IMR-90 (cell line): ENCODE results near the gene CCDC138. TPM values are rescaled to one million over a fixed set of nuclear protein-coding genes. Genes with fewer than 3 reads are reported as not detected.

Source experiments
- CHD1 ChIP-seq: IDR thresholded peaks from 2 replicates; pipeline ENCODE4 v1.6.1; 2012; ENCODE audit warnings: low read depth, low read length, improper control_type of control experiment
- ELK1 ChIP-seq: fragments of 150-350 bp; IDR thresholded peaks from 2 replicates; pipeline ENCODE4 v1.6.1; 2016; ENCODE audit warnings: low read depth, mild to moderate bottlenecking, low read length, moderate library complexity, borderline replicate concordance
- NFE2L2 ChIP-seq: fragments of 150-350 bp; IDR thresholded peaks from 2 replicates; pipeline ENCODE4 v1.6.1; 2016; ENCODE audit warnings: low read depth, mild to moderate bottlenecking, low read length
- POLR2A ChIP-seq: IDR thresholded peaks from 2 replicates; pipeline ENCODE4 v1.6.1; 2012; ENCODE audit warnings: mild to moderate bottlenecking, low read depth, low read length
- USF2 ChIP-seq: fragments of 150-350 bp; IDR thresholded peaks from 2 replicates; pipeline ENCODE4 v1.6.1; 2017; ENCODE audit warnings: mild to moderate bottlenecking, antibody characterized with exemption, low read length, low read depth
- polyA plus RNA-seq, 3 experiments: library from polyadenylated mRNA; depleted of rRNA; stranded (reverse); fragments of >200 nt; gene quantifications; 2 replicates each; pipeline ENCODE4 v1.2.3, GENCODE V29; 2012; ENCODE audit warnings: low replicate concordance in 1 of 3
- total RNA-seq: library from RNA; depleted of rRNA; stranded (reverse); fragments of >200 nt; gene quantifications from 2 replicates; pipeline ENCODE4 v1.2.3, GENCODE V29; 2012

The CCDC138 gene
- total and polyA plus RNA-seq, 2 of the 4 experiments (the other 2 are of a cell fraction): 1.5 to 2.9 TPM

- TF ChIP-seq USF2 (no peak), NFE2L2 (no peak), POLR2A (no peak), CHD1 (no peak), ELK1 (no peak)
These were observed 138.1 kb downstream of the CCDC138 start (continued) for GRCh38 chr2:108924580-108925251.
